ENCODE measurements around the gene TMEM217.
"Not testable (repeated sequence)": the region's sequence is repeated elsewhere in the genome, so short reads cannot be mapped to it uniquely, and the experiment has no call there.

TMEM217 gene

DNA sequence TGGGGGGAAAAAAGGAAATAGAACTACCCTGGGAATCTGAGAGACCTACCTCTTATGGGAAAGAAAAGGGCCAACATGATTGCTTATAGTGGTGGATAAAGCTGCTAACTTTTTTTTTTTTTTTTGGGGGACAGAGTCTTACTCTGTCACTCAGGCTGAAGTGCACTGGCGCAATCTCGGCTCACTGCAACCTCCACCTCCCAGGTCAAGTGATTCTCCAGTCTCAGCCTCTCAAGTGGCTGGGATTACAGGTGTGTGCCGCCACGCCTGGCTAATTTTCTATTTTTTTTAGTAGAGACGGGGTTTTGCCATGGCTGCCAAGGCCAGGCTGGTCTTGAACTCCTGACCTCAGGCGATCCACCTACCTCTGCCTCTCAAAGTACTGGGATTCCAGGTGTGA, 39.9 kb downstream of the TMEM217 start:
- no peak for DNase-seq

- no peak for DNase-seq
These were observed 45.7 kb downstream of the TMEM217 start for GRCh38 chr6:37212268-37212667.

- DNase-seq: peak; percentile 50
These were observed 47.5 kb downstream of the TMEM217 start for GRCh38 chr6:37210313-37210968.

- no peak for DNase-seq
These were observed 48.3 kb downstream of the TMEM217 start for GRCh38 chr6:37209461-37210205.

GRCh38 chr6:37208793-37209192, 49.2 kb downstream of the TMEM217 start:
- no peak for DNase-seq

DNA sequence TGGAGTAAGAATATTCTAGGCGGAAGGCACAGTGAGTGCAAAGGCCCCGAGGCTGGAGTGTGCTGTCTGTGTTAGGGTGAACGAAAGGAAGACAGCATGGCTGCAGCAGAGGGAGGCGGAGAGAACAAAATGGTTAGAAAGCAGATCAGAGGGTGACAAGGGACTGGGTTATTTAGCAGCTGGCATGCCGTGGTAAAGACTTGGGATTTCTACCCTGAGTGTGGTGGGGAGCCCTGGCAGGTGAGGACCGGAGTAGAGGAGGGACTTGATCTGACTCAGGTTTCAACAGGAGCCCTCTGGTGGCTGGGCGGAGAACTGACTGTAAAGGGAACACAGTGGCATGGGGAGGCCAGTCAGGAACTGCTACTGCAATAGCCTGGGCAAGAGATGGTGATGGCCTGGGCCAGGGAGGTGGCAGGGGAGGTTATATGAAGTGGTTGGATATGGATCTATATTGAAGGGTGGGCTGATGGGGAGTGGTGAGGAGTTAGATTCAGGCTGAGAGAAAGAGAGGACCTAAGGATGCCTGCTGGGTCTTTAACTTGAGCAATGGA, 50.0 kb downstream of the TMEM217 start:
- no peak for DNase-seq

DNA sequence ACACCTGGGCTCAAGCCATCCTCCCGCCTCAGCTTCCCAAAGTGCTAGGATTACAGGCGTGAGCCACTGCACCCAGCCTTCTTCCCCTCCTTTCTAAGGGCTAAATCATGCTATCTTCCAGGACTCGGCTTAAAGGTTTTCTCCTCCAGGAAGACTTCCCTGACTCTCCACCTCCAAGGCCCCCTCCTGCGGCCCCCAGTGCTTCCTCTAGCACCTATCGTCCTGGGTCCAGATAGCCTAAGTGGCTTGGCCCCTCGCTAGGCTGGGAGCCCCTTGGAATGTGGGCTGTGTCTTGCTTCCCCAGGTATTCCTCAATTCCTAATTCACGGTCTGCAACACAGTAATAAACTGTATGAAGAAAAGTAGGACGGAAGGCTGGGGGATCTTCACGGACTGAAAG, 51.3 kb downstream of the TMEM217 start:
- no peak for DNase-seq

DNA sequence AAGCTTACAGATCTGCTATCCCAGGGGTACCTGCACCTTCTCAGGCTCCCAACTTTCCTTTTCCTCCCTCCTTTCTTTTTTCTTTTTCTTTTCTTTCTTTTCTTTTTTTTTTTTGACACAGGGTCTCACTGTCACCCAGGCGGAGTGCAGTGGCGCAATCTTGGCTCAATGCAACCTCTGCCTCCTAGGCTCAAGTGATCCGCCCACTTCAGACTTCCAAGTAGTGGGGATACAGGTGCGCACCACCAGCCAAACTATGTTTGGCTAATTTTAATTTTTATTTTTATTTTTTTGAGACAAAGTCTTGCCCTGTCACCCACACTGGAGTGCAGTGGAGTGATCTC, 52.0 kb downstream of the TMEM217 start:
- no peak for DNase-seq

DNA sequence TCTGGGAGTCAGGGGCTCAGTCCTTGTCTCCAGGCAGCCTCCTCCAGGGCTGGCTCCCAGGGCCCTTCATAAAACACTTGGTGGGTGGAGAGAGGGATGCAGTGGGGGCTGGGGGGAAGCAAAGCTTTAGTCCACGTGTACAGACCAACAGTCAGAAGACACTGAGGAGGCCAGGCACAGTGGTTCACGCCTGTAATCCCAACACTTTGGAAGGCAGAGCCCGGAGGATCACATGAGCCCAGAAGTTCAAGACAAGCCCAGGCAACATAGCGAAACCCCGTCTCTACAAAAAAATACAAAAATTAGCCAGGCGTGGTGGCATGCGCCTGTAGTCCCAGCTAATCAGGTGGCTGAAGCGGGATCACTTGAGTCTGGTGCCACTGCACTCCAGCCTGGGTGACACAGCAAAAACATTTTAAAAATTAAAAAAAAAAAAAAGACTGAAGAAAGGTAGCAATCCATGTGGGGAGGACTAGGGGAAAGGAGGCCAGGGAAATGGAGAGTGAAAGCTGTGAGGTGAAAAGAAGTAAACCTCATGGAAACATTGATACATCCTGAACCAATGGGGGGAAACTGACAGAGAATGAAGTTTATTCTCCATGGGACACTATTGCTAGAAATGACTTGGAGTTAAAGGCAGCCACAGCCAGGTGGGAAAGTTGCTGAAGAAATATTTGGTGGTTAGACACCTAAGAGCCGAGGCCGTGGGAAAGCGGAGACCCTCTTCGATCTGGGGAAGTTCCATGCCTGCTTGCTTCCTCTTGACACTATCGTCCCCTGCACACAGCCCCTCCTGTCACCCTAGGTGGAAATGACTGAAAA, 52.6 kb downstream of the TMEM217 start:
- no peak for DNase-seq

GRCh38 chr6:37204014-37204751, 53.8 kb downstream of the TMEM217 start:
- no peak for DNase-seq

DNA sequence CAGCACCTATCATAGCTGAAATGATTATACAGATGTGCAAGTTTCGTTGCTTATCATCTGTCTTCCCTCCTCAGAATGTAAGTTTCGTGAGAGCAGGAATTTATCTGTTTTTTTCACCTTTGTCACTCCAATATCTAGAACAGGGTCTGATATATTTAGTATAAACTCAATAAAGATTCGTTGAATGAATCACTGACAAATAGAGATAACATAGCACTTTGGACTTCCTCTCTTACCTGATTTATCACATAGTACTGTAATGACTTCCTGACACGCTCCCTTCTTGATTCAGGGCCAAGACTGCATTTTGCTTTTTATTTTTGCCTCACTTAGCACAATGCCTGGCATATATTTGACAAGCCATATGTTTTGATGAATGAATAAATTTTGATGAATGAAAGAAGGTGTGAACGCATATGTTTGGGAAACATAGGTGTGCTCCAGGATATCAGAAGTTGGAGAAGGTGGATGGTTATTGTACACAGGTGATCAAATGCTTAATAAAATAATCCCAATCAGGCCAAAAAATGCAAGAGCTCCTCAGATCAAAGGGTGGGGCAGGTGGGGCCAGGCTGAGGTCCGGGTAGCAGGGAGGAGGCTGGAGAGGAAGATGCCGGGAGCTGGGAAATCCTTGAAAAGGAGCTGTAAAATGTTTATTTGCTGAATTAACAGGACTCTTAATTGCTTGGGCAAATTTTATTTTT, 55.0 kb downstream of the TMEM217 start:
- DNase-seq: no peak

GRCh38 chr6:37201726-37202125, 56.2 kb downstream of the TMEM217 start:
- no peak for DNase-seq

DNA sequence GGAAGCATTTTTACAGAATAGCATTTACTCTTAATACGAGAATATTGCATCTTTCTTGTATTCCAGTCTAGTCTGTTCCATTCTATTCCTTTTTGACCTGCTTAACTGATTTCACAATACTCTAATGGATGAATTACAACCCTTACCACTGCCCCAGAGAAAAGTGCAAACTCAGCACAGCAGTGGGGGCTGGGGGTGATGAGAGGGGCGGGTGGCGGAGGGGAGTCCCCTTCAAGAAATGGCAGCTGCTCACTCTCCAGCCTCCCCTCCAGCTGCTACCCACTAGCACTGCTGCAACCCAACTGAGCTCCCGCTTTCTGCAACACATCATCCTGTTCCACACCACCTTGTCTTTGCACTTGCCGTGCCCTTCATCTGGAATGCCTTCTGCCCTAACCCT, 57.9 kb downstream of the TMEM217 start:
- no peak for DNase-seq

DNA sequence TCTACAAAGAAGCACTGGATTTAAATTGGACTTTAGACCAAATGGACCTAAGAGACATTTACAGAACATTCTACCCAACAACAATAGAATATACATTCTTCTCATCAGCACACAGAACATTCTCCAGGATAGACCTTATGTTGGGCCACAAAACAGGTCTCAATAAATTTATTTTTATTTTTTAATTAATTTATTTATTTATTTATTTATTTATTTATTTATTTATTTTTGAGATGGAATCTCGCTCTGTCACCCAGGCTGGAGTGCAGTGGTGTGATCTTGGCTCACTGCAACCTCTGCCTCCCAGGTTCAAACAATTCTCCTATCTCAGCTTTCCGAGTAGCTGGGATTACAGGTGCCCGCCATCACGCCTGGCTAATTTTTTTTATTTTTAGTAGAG, 61.5 kb downstream of the TMEM217 start:
- DNase-seq: not testable (repeated sequence)

- DNase-seq: not testable (repeated sequence)
These were observed 63.1 kb downstream of the TMEM217 start for GRCh38 chr6:37194886-37195285.

GRCh38 chr6:37192666-37193065, 65.3 kb downstream of the TMEM217 start:
- no peak for DNase-seq

DNA sequence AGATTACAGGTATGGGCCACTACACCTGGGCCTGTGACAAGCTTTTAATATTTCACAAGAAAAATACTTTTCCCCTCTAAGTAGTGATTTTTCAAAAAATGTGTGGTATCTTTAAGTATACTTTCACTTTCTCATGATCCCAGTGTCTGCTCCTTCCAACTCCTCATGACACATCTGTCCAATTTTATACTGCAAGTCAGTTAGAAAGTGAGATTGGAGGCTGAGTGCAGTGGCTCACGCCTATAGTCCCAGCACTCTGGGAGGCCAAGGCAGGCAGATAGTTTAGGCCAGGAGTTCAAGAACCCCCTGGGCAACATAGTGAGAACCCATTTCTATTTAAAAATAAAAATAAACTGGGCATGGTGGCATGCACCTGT, 67.8 kb downstream of the TMEM217 start:
- DNase-seq: no peak

- DNase-seq: no peak
These were observed 68.9 kb downstream of the TMEM217 start for GRCh38 chr6:37188962-37189510.

DNA sequence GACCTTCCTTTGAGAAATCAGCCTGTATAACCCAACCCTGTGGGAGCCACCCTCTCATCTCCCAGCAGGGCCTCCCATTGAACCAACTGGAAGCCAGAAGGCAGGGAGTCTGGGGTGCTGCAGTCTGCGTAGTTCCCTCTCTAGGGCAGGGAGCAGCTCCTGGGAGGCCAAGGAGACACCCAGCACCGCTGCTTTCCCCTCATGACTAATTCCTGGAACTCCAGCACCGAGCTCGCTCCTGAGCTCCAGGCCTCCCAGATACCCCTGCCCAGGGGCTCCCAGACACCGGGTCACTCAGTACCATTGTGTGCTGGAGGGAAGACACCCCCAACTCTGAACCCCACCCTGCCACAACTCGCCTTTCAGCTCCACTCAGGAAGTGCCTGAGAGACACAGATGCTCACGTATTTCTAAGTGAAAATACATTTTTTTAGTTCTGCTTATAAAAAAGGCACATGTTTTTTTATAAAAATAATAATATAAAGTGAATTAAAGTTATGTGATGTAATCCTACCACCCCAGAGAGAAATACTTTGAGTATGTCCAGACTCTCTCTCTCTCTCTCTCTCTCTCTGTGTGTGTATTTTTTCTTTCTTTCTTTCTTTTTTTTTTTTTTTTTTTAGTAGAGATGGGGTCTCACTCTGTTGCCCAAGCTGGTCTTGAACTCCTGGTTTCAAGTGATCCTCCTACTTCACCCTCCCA, 70.5 kb downstream of the TMEM217 start:
- DNase-seq: no peak

- DNase-seq: not testable (repeated sequence)
These were observed 71.8 kb downstream of the TMEM217 start for GRCh38 chr6:37185949-37186720.
